Measurements from ENCODE around the gene NAPG. TPM values are rescaled to one million over a fixed set of nuclear protein-coding genes. Genes with fewer than 3 reads are reported as not detected.
"Not testable (repeated sequence)": the region's sequence is repeated elsewhere in the genome, so short reads cannot be mapped to it uniquely, and the experiment has no call there.

The NAPG gene
- total RNA-seq, 1 donor from 2014 or later, result 30.8 TPM

DNA sequence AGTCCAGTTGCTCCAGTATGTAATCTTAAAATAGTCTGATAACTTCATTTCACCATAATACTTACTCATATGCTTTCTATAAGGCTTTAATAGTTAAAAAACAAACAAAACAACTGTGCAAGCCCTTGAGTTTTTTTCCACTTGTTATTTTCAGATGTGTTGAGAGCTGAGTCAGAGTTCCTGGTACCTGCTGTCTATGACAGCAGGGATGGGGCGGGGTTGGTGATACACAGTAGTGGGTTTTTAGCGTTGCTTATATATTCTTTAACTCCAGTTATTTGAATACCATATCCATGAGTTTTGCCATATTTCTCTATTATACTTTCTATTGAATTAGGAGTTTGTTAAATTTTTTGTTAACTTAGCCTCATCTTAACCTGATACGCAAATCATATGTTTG, 5.0 kb downstream of the NAPG start:
- intact Hi-C loops (cut with DNase I), result no loop called here
- no peak for DNase-seq (ENCODE audit: missing footprints)
- ATAC-seq, result no peak

DNA sequence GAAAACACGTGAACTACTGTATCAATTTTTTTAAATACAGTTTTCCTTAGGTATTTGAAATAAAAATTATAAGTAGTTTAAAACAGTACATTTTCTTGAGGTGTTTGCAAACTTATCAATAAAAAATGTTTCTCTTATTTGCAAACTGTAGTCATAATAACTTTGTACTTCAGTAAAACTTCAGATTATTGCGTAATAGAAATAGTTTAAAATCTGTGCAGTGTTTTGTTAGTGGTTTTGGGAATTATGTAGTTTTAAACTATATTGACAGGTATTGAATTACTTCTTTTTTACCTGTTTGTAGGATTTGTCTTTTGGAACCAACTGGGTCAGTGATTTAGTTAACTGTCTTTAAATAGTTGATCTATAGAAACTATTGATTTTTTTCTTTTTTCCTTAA, 7.3 kb downstream of the NAPG start:
- intact Hi-C loops (cut with DNase I), result no loop called here
- ATAC-seq, result no peak
- DNase-seq (ENCODE audit: missing footprints), result no peak

DNA sequence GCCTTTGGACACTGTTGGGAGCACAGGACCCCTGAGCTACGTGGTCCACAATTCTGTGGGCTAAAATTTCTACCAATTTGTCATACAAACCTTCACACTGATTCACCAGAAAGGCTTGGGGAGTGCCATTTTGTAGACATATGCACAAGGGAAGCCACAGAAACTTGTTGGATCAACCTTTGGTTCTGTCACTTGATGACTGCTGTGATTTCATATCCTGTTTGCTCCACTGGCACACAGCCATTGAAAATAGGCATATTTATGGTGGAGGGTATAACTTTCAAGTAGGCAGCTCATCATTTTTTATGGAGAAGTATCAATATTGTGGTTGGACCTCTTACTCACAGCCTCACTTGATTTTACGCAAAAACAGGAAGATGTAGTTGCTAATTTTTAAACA, 10.5 kb downstream of the NAPG start:
- intact Hi-C loops (cut with DNase I), result no loop called here
- no peak for DNase-seq (ENCODE audit: missing footprints)
- ATAC-seq, result no peak

DNA sequence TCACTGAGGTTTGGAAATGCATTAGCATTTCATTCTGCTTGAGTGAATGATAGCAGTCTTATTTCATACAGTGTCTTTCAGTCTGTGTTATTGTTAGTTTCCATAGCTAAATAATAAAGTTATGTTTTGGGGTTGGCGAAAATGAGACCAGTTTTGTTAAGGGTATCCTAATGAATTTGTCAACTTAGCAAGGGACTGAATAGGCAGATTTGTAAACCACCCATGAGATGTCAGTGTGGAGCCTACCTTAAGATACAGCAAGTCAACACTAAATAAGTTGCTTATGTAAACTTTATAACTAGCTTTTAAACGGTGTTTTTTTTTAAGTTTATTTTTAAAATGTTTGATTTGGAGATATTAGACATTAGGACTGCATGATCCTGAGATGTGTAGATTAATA, 11.9 kb downstream of the NAPG start:
- ATAC-seq (no peak), DNase-seq (ENCODE audit: missing footprints) (no peak)
- intact Hi-C loops (cut with DNase I), result no loop called here

DNA sequence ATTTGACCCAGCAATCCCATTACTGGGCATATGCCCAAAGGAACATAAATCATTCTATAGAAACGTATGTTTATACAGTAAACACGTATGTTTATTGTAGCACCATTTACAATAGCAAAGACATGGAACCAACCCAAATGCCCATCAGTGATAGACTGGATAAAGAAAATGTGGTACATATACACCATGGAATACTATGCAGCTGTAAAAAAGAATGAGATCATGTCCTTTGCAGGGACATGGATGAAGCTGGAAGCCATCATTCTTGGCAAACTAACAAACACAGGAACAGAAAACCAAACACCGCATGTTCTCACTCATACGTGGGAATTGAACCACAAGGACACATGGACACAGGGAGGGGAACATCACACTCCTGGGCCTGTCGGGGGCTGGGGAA, 13.3 kb downstream of the NAPG start:
- intact Hi-C loops (cut with DNase I); DNase-seq (ENCODE audit: missing footprints); ATAC-seq: not testable (repeated sequence)

DNA sequence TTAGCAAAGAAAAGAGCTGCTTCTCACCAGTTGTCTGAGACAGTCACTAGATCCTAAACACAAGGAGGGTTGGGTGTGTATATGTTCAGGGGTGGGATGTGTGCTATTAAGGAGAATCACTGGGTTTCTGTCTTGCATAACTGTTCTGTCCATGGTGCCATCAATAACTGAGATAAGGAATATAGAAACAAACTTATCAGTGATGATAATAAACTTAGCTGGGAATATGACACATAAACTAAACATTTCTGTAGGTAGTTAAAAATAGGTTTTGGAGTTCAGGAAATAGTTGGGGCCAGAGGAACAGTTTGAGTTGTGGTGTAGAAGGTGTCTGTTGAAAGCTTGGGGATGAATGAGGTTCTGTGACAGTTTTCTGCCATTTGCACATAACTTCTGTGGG, 17.4 kb downstream of the NAPG start:
- DNase-seq (ENCODE audit: missing footprints), result no peak
- intact Hi-C loops (cut with DNase I), result no loop called here
- ATAC-seq, result no peak

DNA sequence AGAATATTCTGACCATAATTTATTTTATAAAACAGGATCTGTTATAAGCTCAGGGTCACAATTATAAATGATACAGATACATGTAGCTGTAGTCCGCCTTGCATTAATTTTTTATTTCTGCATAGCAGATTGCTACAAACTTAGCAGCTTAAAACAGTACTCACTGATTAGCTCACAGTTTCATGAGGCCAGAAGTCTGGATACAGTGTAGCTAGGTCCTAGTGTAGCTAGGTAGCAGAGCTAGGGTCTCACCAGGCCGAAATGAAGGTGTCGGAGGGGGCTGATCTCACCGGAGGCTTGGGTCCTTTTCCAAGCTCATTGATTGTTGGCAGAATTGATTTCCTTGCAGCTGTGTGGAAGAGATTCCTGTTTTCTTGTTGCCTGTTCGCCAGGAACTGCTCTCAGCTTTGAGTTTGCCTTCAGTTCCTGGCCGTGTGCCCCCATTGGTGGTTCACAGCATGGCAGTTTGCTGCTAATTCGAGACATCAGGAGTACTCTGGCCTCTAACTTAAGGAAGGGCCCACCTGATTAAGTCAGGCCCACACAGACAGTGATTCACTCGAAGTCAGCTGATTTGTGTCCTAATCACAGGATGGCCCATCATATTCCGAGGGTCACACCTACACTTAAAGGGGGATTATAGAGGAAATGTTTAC, 18.4 kb downstream of the NAPG start:
- intact Hi-C loops (cut with DNase I), result no loop called here
- ATAC-seq (peak; percentile 34), DNase-seq (ENCODE audit: missing footprints) (no peak)

DNA sequence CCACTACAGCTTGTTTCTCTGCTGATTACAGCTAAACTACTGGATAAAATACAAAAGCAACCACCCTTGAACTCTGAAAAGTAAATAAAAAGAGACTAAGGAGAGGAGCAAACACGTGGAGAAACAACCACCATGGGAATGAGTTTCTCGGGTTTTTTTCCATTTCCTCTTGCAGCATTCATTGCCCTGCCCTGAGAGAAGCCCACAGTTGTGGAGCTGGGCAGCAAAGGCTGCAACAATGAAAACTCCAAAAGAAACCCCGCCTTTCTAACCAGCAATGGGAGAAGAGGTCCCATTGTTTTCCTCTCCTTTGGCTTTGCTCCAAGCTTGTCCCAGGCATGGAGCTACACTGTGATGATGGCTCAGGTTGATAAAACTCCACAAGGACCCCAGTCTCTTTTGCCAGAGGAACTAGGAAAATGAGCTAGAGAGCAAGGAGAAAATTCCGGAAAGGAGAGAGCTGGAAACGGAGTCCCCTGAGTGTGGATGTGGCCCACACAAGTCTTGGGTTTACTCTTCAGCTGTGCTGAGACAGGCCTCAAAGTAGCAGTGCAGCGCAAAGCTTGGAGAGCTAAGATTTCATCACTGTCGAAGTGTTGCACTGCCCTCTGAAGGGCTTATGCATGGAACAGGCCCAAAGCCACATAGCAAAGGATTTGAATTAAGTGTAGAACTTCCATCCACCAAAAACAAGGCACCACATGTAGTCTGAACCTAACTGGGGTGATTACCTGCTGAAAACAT, 20.9 kb downstream of the NAPG start:
- ATAC-seq (peak; percentile 46), DNase-seq (ENCODE audit: missing footprints) (no peak)
- intact Hi-C loops (cut with DNase I), result no loop called here

DNA sequence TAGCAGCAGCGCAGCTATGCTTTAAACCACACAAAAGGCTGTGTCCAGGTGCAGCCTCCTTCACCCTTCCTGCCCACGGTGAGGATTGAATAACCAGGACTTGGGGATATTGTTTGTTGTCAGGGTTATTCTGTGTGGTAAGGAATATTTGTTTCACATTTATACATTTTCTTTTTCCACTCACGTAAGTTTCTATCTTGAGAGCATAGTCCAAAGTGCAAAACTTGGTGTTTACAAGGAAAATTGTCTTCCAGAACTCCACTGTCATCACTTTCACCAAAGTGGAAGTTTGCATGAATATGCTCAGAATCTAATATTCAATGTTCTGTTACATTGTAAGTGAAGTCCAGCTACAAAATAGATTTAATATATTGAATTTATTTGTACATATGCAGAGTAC, 26.4 kb downstream of the NAPG start:
- ATAC-seq (no peak), DNase-seq (ENCODE audit: missing footprints) (peak; percentile 32)
- intact Hi-C loops (cut with DNase I), result no loop called here

DNA sequence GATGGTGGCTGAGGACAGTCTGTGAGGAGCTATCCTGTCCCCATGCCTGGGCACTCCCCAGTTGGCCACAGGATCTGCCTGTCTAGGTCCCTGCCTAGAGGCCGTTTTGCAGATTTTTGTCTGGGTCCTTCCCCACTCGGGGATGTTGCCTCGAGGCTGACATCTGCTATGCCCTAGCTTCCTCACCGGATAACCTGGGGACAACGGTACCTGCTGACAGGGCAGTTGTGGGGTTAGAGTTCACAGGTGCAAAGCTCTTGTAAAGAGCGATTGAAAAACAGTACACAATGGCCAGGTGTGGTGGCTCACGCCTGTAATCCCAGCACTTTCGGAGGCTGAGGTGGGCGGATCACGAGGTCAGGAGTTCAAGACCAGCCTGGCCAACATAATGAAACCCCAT, 30.4 kb downstream of the NAPG start:
- DNase-seq (ENCODE audit: missing footprints); intact Hi-C loops (cut with DNase I); ATAC-seq: not testable (repeated sequence)

DNA sequence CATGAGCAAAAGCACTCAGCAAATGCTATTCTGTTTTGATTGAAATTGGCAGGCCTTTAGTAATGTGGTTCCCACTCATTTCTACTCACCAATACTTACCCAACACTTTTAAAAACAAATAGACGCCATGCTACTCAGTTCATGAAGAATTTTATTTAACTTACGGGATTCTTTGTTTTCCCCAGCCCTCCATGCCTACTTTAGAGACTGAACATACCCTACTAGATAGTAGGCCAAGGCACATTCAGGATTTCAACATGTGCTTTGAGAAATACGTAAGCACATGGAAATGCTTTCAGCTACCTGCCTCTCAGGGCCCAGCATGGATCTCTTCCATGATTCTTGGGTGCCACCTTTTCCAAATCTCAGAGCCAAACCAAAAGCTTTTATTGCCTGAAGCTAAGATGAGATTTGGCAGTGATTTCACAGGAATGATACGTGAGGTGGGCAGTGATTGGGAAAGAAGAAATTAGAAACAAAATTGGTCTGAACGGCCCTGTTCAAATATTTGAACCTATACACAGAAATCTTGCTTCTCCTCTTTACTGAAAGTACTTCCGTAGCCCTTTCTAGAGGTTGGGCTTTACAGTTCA, 31.4 kb downstream of the NAPG start:
- DNase-seq (ENCODE audit: missing footprints) (no peak), ATAC-seq (no peak)
- intact Hi-C loops (cut with DNase I), result no loop called here

DNA sequence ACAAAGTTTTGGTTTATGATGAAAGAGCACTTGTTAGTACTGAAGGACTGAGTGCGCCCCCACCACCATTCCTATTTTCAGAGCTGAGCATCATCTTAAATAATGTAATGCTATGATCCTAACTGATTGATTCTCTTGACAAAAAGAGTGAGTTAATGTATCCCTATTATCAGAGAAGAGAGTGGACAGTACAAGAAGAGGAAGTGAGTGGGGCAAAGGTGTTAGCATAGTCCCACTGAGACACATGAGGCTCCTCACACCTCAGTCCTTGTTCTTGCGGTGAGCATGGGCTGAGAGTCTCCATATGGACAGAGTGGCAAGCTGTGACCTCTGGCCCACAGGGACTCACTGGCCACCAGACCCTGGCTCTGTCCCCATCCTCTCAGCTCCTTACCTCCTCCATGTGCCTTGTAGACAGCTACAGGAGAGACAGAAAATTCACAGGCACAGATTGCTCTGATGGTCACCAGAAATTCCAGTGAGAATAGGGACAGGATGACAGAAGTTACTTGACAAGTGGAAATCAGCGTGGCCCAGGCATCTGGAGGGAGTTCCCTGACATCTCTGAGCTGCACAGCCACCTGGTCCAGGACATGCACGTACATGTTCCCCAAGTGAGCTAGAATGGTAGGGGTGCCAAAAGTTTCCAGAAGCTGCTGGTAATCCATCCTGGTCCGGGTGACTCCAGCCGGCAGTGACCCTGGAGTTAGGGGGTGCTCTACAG, 32.6 kb downstream of the NAPG start:
- intact Hi-C loops (cut with DNase I), result no loop called here
- ATAC-seq (no peak), DNase-seq (ENCODE audit: missing footprints) (peak; percentile 33)

DNA sequence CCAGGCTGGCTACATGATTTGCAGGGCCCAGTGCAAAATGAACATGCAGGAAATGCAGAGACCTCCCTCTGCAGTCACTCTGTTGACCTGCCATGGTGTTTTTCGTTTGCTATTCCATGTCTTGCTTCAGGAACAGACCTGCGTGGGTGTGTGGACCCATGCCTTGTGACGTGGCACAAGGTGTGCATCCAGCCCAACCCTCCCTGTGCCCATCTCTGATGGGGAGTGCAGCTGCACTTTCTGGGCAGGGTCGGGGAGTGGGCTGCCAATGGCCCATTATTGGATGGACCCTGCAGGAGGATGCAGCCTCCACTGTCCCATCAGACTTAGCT, 33.1 kb downstream of the NAPG start:
- DNase-seq (ENCODE audit: missing footprints) (peak; percentile 31), ATAC-seq (no peak)
- intact Hi-C loops (cut with DNase I), result no loop called here

DNA sequence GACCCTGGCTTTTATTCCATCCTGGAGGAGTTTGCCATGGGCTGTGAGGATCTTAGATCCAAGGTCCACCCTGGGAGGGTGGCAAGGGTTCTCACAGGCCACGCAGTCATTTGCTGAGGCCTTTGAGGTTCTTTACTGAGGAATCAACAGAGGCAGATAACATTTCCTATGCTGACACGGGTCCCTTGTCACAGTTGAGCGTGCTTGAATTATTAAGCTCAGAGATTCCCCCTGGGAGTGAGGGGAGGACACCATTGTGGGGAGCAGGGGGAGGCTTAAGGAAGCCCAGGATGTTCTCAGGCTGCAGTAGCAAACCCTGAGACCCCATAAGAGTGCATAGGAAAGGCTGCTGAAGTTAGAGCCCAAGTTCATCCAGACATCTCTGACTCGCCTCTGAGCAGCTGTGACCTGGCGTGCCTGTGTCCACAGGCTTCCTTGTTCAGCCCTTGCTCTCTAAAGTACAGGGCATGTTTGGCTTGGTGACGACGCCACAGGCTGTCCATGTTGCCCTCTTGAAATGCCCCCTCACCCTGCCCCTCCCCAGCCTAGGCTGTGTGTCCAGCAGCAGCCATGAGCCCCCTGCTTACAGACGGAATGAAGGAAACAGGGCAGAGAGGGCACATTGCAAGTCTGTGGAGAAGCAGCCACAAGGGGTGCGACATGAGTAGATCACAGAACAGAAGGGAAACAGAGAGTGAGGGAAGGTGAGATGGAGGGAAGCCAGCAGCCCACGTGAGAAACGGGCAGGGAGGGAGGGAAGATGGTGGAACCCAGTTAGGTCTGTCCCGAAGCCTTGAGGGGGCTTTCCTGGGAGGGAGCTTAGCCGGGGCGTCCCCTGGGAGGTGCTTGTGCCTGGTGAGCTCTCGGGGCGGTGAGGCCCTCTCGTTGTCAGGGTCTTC, 34.0 kb downstream of the NAPG start:
- ATAC-seq, result peak; percentile 37
- intact Hi-C loops (cut with DNase I), result loop anchor here (5.0 to 10.0 kb wide), 2 partner anchors 595 to 992 kb away; no protein-coding TSS in a partner anchor
- DNase-seq (ENCODE audit: missing footprints), result peak; percentile 43

DNA sequence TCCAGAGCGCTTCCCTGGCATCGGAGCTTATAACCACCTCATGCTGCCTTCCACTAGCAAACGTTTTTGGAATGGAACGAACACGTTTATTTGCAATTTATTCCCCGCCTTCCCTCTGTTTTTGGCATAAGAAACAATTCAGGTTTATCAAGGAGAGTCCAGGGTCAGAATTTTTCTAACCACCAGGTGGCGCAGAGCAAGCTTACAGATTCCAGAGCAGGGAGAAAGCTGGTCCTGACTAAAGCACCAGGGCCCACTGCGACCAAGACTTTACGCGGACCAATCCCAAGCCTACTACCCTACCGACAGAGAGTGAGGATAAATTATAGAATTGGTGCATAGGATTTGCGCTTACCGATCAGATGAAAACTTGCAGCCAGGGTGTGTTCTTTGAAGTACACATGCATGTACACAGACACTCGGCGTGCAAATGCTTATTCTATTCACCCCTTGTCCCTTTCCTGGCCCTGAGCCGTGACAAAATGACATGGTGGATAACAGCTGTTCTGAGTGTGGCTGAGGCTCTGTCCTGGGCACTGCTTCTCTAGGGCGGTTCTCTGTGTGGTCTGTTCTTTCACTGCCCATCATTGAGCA, 34.7 kb downstream of the NAPG start:
- intact Hi-C loops (cut with DNase I), result loop anchor here (5.0 to 10.0 kb wide), 2 partner anchors 594 to 992 kb away; no protein-coding TSS in a partner anchor
- ATAC-seq (peak; percentile 76), DNase-seq (ENCODE audit: missing footprints) (peak; percentile 65)

DNA sequence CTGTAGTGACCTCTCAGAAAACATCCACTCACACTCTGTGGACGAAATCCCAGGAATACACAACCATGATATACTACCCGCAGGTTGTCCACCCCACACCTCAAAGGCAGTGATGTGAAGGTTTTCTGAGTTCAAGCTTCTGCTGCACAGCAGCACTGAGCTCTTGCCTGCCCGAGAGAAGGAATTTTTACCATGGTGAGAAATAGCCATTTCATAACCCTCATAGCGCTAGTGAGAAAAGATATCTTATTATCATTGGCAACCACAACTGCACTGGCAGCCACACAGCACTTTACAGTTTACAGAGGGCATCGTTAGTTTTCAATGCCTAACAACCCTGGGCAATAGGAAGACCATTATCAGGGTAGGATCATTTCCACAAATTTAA, 36.9 kb downstream of the NAPG start:
- intact Hi-C loops (cut with DNase I), result loop anchor here (5.0 to 10.0 kb wide), 2 partner anchors 592 to 990 kb away; no protein-coding TSS in a partner anchor
- DNase-seq (ENCODE audit: missing footprints) (no peak), ATAC-seq (no peak)

DNA sequence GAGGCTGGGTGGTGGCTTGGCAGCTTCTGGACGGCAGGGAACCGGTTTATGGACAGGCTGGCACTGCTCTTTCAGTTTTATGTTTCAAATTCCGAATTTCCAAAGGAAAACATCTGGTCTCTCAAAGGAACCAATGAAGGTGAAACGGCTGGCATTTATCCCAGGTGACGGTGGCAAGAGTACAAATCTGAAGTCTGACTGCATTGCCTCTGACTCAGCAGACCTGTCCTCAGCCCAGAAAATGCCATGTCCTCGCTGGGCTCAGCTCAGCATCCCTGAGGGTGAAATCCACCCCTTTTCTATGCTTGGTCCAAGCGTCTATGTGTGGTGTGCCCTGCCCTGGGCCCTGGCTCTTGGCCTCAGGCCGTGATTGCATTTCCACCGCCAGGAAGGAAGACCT, 38.1 kb downstream of the NAPG start:
- intact Hi-C loops (cut with DNase I), result loop anchor here (5.0 to 10.0 kb wide), 2 partner anchors 591 to 988 kb away; no protein-coding TSS in a partner anchor
- ATAC-seq (peak; percentile 38), DNase-seq (ENCODE audit: missing footprints) (no peak)

Data from Right ventricle myocardium inferior (tissue), 1 donor.